Heart left ventricle (tissue), 13 donors: ENCODE measurements around the gene GDNF.
"Not testable (repeated sequence)": the region's sequence is repeated elsewhere in the genome, so short reads cannot be mapped to it uniquely, and the experiment has no call there.

ENCODE experiments used
- POLR2A ChIP-seq, 2 donors: fragments of 450-650 bp; IDR thresholded peaks; one replicate each; pipeline ENCODE4 v1.6.1; 2017; ENCODE audit warnings: antibody characterized with exemption in 2 of 2, mild to moderate bottlenecking in 2 of 2, moderate library complexity in 2 of 2
- TF ChIP-seq, protein P1 (sequence below), 12 donors: fragments of 200-600 bp; sonication (generic) in 4 of 12; IDR thresholded peaks; one replicate each; pipeline versions ENCODE4 v1.5.0 to v1.8.0; 2018 to 2022; ENCODE audit warnings: antibody characterized with exemption in 12 of 12, mild to moderate bottlenecking in 5 of 12
- donor health status: ischemic (EF 13 %, LVEDD 7.1; RV severe dilation, severe dysfunction).
- donor health status: DM: no; HTN: yes; CAD: no.
- donor health status: DM: no; HTN: no; CAD: no.
- donor health status: ischemic (EF 25% LVEDD 6.9; RV normal size, moderate dysfunction).
- donor health status: ischemic (EF 25% LVEDD 5.7; RV mildly dilated, moderate dysfunction).
- donor health status: ischemic (EF 35%, LVEDD 5.7; RV mildly dilated, moderate dysfunction).
- donor health status: nonischemic (EF 11% LVEDD 7.7; RV severe dilation, severe dysfunction).
- donor health status: DM: yes; HTN: yes; CAD: no.
- donor health status: PGD.
- donor health status: ischemic (EF 29% LVEDD 5.4; RV normal size, mild dysfunction).
- donor health status: nonischemic (EF 23%, LVEDD 6.1; RV moderate dilation, normal function).

DNA sequence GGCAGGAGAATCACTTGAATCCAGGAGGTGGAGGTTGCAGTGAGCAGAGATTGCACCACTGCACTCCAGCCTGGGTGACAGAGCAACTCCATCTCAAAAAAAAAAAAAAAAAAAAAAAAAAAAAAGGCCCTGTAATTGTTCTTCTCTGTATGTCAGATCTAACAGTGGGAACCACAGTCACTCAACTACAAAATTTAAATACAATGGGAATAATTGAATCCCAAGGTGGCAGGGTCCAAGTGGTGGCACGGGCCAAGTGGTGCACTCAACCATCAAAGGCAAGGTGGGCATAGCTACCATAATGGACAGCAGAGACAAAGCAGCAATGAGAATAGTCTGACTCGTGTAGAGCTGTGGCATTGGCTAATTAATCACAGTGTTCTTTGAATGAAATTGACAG, 44.5 kb downstream of the GDNF start:
- TF ChIP-seq, protein P1, sequence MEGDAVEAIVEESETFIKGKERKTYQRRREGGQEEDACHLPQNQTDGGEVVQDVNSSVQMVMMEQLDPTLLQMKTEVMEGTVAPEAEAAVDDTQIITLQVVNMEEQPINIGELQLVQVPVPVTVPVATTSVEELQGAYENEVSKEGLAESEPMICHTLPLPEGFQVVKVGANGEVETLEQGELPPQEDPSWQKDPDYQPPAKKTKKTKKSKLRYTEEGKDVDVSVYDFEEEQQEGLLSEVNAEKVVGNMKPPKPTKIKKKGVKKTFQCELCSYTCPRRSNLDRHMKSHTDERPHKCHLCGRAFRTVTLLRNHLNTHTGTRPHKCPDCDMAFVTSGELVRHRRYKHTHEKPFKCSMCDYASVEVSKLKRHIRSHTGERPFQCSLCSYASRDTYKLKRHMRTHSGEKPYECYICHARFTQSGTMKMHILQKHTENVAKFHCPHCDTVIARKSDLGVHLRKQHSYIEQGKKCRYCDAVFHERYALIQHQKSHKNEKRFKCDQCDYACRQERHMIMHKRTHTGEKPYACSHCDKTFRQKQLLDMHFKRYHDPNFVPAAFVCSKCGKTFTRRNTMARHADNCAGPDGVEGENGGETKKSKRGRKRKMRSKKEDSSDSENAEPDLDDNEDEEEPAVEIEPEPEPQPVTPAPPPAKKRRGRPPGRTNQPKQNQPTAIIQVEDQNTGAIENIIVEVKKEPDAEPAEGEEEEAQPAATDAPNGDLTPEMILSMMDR (IDR thresholded peaks at IDR 0.05), result not testable (repeated sequence)
- TF ChIP-seq POLR2A (IDR thresholded peaks at IDR 0.05), result not testable (repeated sequence)
